Testis (tissue), 2 donors: ENCODE results near the gene TMC3.

Experiments used
- CTCF ChIP-seq, 3 experiments: fragments of 450-650 bp in 2 of 3; fragments of 200-600 bp in 1 of 3; sonication (generic) in 1 of 3; IDR thresholded peaks; one replicate each; pipeline ENCODE4 v1.5.1; 2016 to 2019; ENCODE audit warnings: antibody characterized with exemption in 3 of 3, mild to moderate bottlenecking in 2 of 3, moderate library complexity in 1 of 3
- POLR2A ChIP-seq: fragments of 450-650 bp; IDR thresholded peaks from one replicate; pipeline ENCODE4 v1.6.1; 2017; ENCODE audit warnings: antibody characterized with exemption, mild to moderate bottlenecking, moderate library complexity

- TF ChIP-seq CTCF (IDR thresholded peaks at IDR 0.05) (no peak), POLR2A (no peak)
These were observed 6.2 kb upstream of the TMC3 start for GRCh38 chr15:81380203-81380602.
